HG02840 (cell line): ENCODE measurements around the gene PACS1.
"Not testable (repeated sequence)": the region's sequence is repeated elsewhere in the genome, so short reads cannot be mapped to it uniquely, and the experiment has no call there.

Experiments
- ATAC-seq: cut with Tn5 transposase; IDR thresholded peaks from one replicate; pipeline ENCODE4 v1.9.1; 2021; ENCODE audit warnings: mild to moderate bottlenecking, moderate library complexity, moderate number of reproducible peaks; ENCODE audit not compliant: unreplicated experiment, low FRiP score

Gene PACS1

DNA sequence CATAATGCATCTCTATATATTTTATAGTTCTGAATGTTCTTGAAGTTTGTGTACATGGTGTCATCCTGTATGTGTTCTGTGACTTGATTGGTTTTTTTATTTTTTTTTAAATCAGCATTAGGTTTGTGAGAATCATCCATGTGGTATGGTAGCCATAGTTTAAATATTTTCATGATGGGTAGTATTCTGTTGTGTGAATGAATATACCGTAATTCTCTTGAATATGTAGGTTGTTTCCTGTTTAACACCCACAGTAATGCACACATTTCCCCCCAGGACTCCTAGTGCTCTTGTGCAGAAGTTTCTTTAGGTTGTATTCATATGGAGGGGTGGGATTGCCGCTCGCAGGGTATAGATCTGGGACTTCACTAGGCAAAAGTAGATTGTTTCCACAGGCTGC is 2.0 kb downstream of the PACS1 start:
- no peak for ATAC-seq

DNA sequence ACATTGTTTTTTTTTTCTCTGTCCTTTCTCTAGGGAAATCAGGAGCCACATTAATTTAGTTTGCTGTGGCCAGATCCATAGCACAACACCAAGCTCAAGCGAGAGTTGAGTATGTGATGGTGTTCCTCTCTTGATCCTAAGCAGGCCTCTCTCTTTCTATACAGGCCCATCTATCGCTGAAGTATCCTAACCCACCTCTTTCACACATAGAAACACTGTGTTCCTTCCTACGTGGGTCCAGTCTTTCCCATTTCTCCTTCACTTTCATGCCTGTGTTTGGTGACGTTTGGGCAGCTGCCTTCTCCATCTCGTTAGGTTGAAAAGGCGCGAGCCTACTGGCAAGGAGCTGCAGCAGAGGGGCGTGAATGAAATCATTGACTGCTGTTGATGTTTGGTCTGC is 2.4 kb downstream of the PACS1 start:
- no peak for ATAC-seq

DNA sequence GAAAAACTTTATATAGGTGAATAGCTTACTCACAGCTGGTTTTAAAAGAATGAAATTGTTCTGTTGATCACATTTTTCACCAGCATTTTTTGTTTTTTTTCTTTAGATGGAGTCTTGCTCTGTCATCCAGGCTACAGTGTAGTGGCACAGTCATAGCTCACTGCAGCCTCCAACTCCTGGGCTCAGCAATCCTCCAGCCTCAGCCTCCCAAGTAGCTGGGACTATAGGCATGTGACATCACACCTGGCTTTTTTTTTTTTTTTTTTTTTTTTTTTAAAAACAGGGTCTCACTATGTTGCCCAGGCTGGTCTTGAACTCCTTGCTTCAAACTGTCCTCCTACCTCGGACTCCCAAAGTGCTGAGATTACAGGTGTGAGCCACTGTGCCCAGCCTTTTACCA is 3.6 kb downstream of the PACS1 start:
- ATAC-seq = no peak

DNA sequence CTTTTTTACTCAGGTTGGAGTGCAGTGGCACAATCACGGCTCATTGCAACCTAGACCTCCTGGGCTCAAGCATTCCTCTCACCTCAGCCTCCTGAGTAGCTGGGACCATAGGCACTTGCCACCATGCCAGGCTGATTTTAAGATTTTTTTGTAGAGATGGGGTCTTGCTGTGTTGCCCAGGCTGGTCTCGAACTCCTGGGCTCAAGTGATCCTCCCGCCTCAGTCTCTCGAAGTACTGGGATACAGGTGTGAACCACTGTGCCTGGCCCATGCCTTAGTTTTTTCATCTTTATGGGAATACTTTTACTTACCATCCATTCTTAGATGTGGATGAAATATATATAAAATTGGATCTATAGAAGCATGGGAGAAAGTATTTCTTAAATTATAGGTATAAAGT is 5.2 kb downstream of the PACS1 start:
- no peak for ATAC-seq

DNA sequence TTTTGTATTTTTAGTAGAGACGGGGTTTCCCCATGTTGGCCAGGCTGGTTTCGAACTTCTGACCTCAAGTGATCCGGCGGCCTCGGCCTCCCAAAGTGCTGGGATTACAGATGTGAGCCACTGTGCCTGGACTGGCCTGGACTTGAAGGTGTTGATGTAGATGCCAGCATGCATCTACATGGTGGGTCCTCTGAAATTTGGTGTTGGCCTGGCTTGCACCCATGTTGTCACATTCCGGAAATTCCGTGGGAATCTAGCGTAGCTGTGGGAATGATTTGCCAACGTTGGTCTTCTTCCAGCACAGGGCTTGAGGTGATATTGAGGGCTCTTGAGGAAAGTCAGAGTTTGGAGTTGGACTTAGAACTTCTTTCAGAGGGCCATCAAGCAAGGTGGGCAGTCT is 6.5 kb downstream of the PACS1 start:
- no peak for ATAC-seq

DNA sequence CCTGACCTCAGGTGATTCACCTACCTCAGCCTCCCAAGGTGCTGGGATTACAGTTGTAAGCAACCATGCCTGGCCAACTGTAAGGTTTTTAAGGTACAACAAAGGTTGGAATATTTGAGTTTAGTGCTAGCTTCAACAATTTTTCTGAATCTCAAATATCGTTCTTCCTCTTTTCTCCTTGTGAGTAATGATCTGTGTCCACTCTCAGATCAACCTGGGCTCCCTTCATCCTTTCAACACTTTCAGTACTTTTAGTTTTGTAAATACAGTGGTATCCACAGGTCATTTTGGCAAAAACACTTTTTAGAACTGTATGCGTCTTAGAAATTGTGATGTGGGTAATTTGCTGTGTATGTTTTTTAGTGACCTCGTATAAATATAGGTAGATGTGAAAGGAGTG is 7.9 kb downstream of the PACS1 start:
- no peak for ATAC-seq

DNA sequence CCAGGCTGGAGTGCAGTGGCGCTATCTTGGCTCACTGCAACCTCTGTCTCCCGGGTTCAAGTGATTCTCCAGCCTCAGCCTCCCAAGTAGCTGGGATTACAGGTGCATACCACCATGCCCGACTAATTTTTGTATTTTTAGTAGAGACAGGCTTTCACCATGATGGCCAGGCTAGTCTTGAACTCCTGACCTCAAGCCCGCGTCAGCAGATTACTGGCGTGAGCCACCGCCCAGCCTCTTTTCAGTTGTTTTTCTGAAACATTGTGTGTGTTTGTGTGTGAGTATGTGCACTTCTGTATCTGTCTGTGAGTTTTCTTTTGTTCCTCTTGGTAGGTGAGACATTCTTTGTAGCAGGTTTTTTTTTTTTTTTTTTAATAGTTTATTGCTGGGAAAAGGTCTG is 8.9 kb downstream of the PACS1 start:
- ATAC-seq = not testable (repeated sequence)

DNA sequence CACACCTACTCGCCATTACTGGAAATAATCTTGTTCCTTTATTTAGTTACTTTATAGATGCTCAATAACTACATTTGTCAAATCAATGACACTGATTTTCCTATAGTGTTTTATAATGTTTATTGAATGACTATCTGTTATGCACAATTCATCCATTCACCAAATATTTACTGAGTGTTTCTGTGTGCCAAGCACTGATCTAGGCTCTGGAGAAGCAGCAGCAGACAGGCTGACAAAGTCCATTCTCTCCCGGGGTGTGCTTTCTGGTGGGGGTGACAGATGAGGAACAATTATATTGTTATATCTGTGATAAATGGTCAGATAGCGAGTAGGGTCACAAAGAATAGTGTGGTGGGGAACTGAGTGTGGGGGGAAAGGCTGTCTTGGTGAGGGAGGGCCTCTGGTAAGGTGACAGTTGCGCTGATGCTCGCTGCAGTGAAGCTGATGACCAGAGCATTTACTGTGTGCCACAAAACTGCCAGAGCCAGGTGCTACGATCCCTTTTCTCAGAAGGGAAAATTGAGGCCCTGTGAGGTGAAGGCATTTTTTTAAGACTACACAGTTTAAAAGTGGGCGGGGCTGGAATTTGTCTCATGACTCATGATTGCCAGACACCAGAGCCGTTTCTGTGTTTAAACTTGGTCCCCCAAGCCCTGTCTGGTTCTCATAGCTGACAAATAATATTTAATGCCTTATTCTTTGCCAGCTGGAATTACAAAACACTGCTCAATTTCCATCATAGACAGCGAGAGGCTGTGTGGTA is 10.2 kb downstream of the PACS1 start:
- no peak for ATAC-seq

DNA sequence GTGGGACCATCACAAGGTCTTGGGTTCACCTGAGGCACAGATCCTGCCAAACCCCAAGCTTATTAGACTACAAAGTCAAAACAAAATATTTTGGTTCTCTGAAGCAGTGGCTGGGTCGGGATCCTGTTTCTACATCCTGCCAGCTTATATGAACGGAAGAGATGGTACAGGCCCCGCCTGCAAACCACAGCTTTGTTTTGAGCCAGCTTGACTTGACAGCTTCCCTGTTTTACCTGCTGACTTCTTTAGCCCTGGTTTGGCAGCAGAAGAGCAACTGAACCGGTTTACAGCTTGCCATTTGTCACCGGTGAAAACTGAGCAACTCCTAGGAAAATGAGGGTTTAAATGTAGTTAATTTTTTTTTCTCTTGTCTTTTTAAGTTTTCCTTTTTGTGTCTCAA is 11.4 kb downstream of the PACS1 start:
- ATAC-seq = peak; percentile 60

DNA sequence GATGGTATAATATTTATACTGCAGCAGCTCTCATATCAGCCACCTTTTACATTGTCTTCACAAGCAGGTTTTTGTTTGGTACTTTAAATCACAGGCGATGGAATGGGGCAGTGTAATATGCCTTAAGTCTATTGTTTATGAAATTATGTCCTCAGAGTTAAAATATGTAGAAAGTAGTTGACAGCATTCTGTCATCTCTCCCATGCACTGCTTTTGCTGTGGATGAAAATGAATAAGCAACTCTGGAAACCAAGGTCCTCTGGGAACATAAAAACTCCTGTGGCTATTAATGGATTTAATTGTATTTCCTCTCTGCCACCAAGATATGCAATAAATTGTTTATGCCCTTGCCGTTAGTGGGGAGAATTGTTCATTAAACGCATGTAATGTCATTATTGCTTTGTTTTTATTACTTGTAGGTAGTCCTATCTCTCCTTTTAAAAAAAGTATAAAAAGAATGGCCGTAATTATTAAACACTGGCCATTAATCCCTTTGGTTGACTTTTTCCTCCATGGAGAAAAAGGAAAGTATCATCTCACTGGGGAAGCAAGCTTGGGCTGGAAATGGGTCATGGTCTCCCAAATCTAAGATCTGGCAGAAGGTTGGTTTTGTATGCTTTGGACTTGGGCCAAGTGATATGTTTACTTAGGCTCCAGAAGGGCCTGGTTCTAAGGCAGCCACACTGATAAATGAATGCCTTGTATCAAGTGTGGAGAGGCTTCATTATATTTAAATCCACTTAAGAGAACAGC is 13.1 kb downstream of the PACS1 start:
- no peak for ATAC-seq

DNA sequence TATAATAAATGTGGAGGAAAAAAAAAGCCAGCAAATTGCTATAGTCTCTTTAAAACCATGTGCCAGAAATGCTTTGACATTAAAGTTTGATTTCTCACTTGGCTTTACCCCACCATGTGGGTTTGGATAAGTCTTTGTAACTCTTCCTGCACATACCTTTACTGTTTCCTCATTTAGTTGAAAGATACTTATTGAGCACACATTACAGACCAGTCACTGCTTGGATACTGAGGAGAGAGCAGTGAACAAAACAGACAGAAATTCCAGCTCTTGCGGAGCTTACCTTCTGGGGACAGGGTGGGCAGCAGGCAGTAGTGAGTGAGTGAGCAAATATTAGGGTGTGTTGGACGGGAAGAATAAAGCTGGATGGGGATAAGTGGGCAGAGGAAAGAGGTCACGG is 13.7 kb downstream of the PACS1 start:
- no peak for ATAC-seq

DNA sequence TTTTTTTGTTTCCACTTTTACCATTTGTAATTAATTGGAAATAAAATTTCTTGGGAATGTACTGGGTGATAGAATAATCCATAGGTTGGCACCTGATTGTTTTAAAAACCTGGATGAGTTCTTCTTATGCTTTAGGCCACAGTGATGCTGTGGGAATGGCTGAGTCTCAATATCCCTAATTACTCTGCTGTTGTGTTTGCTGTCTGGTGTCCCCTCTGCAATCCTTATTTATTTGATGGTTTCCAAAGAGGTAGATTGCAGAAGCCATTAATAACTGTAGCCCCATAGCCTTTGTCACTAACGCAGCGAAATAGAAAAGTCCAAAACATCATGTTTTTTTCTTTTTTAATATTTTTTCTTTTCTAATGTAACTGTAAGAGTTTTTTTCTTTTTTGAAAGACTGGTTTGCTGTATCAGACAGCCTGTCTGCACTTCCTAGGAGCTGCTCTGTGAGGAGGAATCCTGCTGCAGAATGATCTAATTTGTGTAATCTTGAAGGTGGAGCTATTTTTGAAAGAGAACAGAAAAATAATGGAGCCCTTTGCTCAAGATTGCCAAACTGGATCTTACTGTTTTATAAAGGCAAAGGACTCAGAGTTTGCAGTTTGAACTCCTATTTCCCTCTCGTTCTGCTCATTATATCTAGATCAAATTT is 14.9 kb downstream of the PACS1 start:
- ATAC-seq = no peak

DNA sequence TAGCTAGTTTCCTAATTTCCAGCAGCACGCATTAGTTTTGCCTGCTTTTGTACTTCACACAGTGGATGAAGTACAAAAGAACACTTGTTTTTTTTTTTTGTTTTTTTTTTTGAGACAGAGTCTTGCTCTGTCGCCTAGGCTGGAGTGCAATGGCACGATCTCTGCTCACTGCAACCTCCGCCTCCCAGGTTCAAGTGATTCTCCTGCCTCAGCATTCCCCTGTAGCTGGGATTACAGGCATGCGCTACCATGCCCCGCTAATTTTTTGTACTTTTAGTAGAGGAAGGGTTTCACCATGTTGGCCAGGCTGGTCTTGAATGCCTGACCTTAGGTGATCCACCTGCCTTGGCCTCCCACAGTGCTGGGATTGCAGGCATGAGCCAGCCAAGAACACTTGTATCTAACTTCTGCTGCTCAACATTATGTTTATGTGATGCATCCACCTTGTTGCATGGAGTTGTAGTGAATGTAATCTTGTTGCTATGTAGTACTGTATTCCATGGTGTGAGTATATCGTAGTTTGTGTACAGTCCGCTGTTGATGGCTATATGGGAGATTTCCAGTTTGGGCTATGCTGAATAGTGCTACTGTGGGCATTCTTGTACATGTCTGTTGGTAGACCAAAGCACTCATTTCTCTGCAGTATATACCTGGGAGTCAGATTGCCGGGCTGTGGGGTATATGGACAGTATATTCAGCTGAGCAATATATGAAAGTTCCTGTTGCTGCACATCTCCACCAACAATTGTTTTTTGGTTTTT is 17.3 kb downstream of the PACS1 start:
- ATAC-seq = no peak

DNA sequence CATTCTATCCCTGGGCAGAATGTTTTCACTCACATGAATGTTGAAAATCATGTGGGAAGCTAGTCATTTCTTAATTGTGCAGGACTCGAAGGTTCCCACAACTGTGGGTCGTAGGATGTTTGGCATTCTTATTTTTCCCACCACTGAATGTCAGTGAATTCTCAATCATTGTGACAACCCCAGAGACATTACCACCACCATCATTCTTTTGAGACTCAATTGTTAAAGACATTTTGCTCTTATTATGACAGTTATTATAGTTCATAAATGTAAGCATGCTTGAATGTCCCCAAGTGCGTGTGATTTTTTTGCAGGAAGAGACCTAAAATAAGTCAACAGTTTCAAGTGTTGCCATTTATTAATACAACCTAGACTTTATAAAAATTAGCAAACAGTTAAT is 19.0 kb downstream of the PACS1 start:
- ATAC-seq = no peak

DNA sequence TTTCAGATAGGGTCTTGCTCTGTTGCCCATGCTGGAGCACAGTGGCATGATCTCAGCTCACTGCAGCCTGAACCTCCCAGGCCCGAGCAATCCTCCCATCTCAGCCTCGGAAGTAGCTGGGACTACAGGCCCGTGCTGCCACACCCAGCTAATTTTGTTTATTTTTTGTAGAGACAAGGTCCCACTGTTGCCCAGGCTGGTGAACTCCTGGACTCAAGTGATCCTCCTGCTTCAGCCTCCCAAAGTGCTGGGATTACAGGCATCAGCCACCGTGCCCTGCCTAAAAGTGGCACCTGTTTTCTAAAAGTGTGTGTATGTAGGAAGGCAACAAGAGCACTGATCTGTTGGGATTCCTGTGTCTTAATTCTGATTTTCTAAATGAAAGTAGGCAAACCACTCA is 20.2 kb downstream of the PACS1 start:
- no peak for ATAC-seq

DNA sequence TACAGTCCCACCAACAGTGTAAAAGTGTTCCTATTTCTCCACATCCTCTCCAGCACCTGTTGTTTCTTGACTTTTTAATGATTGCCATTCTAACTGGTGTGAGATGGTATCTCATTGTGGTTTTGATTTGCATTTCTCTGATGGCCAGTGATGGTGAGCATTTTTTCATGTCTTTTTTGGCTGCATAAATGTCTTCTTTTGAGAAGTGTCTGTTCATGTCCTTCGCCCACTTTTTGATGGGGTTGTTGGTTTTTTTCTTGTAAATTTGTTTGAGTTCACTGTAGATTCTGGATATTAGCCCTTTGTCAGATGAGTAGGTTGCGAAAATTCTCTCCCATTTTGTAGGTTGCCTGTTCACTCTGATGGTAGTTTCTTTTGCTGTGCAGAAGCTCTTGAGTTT is 22.1 kb downstream of the PACS1 start:
- not testable (repeated sequence) for ATAC-seq

DNA sequence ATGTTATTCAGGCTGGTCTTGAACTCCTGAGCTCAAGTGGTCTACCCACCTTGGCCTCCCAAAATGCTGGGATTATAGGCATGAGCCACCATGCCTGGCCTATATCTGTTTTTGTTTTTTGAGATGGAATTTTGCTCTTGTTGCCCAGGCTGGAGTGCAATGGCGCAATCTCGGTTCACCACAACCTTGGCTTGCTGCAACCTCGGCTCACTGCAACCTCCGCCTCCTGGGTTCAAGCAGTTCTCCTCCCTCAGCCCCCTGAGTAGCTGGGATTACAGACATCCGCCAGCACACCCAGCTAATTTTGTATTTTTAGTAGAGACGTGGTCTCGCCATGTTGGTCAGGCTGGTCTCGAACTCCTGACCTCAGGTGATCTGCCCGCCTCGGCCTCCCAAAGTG is 29.7 kb downstream of the PACS1 start:
- not testable (repeated sequence) for ATAC-seq

DNA sequence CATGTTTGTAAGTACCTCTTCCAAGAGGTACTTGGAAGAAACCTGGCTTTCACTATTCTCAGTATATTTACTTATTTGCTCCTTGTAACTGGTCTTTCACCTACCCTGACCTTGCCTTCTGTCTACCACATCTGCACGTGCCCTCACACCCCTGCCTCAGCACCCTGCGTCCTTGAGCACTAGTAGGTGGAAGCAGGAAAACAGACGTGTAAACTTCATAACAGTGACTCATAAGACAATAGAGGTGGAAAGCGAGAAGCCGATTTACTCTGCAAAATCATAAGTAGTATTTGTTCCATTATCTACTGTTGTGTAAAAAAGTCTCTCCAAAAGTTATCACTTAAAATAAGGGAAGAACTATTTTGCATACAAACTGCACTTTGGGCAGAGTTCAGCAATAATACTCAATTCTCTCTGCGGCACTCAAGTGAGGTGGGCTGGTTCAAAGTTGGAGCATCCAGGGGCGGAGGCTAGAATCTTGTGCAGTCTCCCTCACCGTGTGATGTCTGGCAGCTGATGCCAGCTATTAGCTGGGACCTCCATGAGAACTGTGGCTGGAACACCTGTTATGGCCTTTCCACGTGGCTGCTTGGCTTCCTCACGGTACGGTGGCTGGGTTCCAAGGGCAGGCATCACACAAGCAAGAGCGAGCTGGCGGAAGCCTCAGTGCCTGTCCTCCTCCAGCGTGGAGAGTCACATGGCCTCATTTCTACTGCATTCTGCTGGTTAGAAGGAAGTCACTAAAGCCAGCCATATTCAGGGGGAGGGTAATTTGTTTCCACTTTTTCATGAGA is 30.4 kb downstream of the PACS1 start:
- ATAC-seq = no peak

DNA sequence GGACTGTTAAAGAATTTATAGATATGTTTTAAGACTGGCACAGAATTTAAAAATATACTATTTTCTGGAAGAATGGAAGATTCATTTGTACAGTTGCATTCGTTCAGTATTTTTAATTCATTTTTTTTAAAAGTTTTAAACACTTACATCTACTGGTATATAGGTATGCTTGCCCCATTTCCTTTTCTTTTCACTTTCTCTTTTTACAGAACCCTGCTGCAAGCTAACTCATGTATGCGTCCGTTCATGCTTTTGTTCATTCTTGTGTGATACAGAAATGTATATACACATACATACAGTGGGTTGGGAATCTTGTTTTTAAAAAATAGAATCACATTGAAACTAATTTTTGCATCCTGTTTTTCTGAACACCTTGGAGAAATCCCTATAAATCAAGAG is 31.0 kb downstream of the PACS1 start:
- ATAC-seq = no peak

DNA sequence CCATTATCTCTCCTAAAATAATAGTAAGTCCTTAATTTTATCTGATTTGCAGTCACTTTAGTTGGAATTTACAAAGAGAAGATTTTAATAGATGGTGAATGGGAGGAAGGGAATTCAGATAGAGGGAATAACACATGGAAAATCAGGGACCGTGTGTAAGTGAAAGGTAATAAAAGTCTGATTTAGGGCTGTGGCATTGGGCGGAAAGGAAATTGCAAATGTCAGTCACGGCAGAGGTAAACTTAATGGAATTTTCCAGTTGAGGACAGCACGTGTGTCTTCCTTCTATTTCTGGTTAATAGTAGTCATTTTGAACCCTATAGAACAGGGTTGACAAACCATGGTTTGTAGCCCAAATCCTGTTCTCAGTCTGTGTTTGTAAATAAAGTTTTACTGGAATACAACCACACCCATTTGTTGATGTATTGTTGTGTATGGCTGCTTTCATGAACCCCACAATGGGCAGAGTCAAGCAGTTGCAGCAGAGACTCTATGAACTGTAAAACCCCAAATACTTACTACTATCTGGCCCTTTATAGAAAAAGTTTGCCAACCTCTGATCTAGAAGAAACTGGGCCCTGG is 34.1 kb downstream of the PACS1 start:
- no peak for ATAC-seq
